T-helper 2 cell treated with Interferon-gamma antibody and Interleukin-4, amounts not matched to agents 5 μg/mL and 100 μg/mL, for 36 hours (primary cell): ENCODE results near the gene PRAMEF15.
"Not testable (repeated sequence)": the region's sequence is repeated elsewhere in the genome, so short reads cannot be mapped to it uniquely, and the experiment has no call there.

Experiments used
- DNase-seq: peaks from one replicate; pipeline ENCODE4 v3.0.0; 2021; ENCODE audit warnings: low spot score
- H3K27ac Mint-ChIP-seq: one replicate; pipeline ENCODE4 v1.8.0; 2021; ENCODE audit warnings: mild to moderate bottlenecking, mixed read lengths
- H3K27me3 Mint-ChIP-seq: one replicate; pipeline ENCODE4 v1.8.0; 2021; ENCODE audit warnings: low read depth, mixed read lengths
- H3K36me3 Mint-ChIP-seq: one replicate; pipeline ENCODE4 v1.8.0; 2021; ENCODE audit warnings: low read depth, mixed read lengths
- H3K4me1 Mint-ChIP-seq: one replicate; pipeline ENCODE4 v1.8.0; 2021; ENCODE audit warnings: low read depth, mixed read lengths
- H3K4me3 Mint-ChIP-seq: one replicate; pipeline ENCODE4 v1.8.0; 2022; ENCODE audit warnings: mild to moderate bottlenecking, moderate library complexity, mixed read lengths
- H3K9me3 Mint-ChIP-seq: one replicate; pipeline ENCODE4 v1.8.0; 2021; ENCODE audit warnings: mixed read lengths

The PRAMEF15 gene

GRCh38 chr1:13315281-13315680, at the start of gene PRAMEF15:
TSS of gene PRAMEF15 (plus strand) at chr1:13315581. CDS start at chr1:13318408, 2,827 bp downstream.
- H3K36me3 Mint-ChIP-seq, H3K4me3 Mint-ChIP-seq, H3K27me3 Mint-ChIP-seq, DNase-seq, H3K9me3 Mint-ChIP-seq, H3K27ac Mint-ChIP-seq, H3K4me1 Mint-ChIP-seq: not testable (repeated sequence)

- H3K36me3 Mint-ChIP-seq, H3K9me3 Mint-ChIP-seq, H3K4me1 Mint-ChIP-seq: not testable (repeated sequence)
These were observed 38.4 kb upstream of the PRAMEF15 start for GRCh38 chr1:13277016-13277415.

GRCh38 chr1:13279617-13280016, 35.8 kb upstream of the PRAMEF15 start:
- H3K27me3 Mint-ChIP-seq, H3K4me1 Mint-ChIP-seq: not testable (repeated sequence)

More at GRCh38 chr1:13277016-13277415, 38.4 kb upstream of the PRAMEF15 start:
- not testable (repeated sequence) for DNase-seq, H3K4me3 Mint-ChIP-seq, H3K27me3 Mint-ChIP-seq, H3K27ac Mint-ChIP-seq

GRCh38 chr1:13285037-13285436, 30.3 kb upstream of the PRAMEF15 start, which contains the start of gene PRAMEF8:
TSS of gene PRAMEF8 (minus strand) at chr1:13285137. CDS start at chr1:13284091, 1,046 bp downstream.
- not testable (repeated sequence) for H3K9me3 Mint-ChIP-seq, H3K4me3 Mint-ChIP-seq, H3K27ac Mint-ChIP-seq, H3K27me3 Mint-ChIP-seq, DNase-seq, H3K36me3 Mint-ChIP-seq, H3K4me1 Mint-ChIP-seq

More at GRCh38 chr1:13279617-13280016, 35.8 kb upstream of the PRAMEF15 start:
- not testable (repeated sequence) for H3K27ac Mint-ChIP-seq, H3K9me3 Mint-ChIP-seq, DNase-seq, H3K4me3 Mint-ChIP-seq, H3K36me3 Mint-ChIP-seq

- H3K27ac Mint-ChIP-seq, H3K4me1 Mint-ChIP-seq, DNase-seq, H3K4me3 Mint-ChIP-seq, H3K36me3 Mint-ChIP-seq, H3K9me3 Mint-ChIP-seq, H3K27me3 Mint-ChIP-seq: not testable (repeated sequence)
These were observed 26.4 kb upstream of the PRAMEF15 start for GRCh38 chr1:13289030-13289429.

GRCh38 chr1:13297216-13297931, 18.0 kb upstream of the PRAMEF15 start:
- H3K9me3 Mint-ChIP-seq, H3K4me3 Mint-ChIP-seq, H3K27me3 Mint-ChIP-seq, H3K36me3 Mint-ChIP-seq, H3K27ac Mint-ChIP-seq, DNase-seq, H3K4me1 Mint-ChIP-seq: not testable (repeated sequence)

- not testable (repeated sequence) for H3K36me3 Mint-ChIP-seq, DNase-seq, H3K4me3 Mint-ChIP-seq, H3K4me1 Mint-ChIP-seq, H3K27ac Mint-ChIP-seq, H3K27me3 Mint-ChIP-seq, H3K9me3 Mint-ChIP-seq
These were observed 16.7 kb upstream of the PRAMEF15 start for GRCh38 chr1:13298699-13299098.

- H3K36me3 Mint-ChIP-seq, H3K9me3 Mint-ChIP-seq, DNase-seq, H3K27ac Mint-ChIP-seq, H3K4me3 Mint-ChIP-seq, H3K4me1 Mint-ChIP-seq, H3K27me3 Mint-ChIP-seq: not testable (repeated sequence)
These were observed 13.2 kb upstream of the PRAMEF15 start for GRCh38 chr1:13302197-13302596.

GRCh38 chr1:13303239-13303638, 12.1 kb upstream of the PRAMEF15 start, which contains the start of gene PRAMEF33:
TSS of gene PRAMEF33 (plus strand) at chr1:13303539. CDS start at chr1:13305955, 2,416 bp downstream.
- not testable (repeated sequence) for H3K9me3 Mint-ChIP-seq, H3K27me3 Mint-ChIP-seq, DNase-seq, H3K4me1 Mint-ChIP-seq, H3K27ac Mint-ChIP-seq, H3K4me3 Mint-ChIP-seq, H3K36me3 Mint-ChIP-seq

GRCh38 chr1:13342496-13342895, 27.1 kb downstream of the PRAMEF15 start:
- not testable (repeated sequence) for H3K27me3 Mint-ChIP-seq, H3K9me3 Mint-ChIP-seq, H3K4me1 Mint-ChIP-seq, H3K27ac Mint-ChIP-seq, DNase-seq, H3K4me3 Mint-ChIP-seq, H3K36me3 Mint-ChIP-seq

- not testable (repeated sequence) for H3K4me3 Mint-ChIP-seq, H3K4me1 Mint-ChIP-seq, H3K27me3 Mint-ChIP-seq, H3K27ac Mint-ChIP-seq, H3K9me3 Mint-ChIP-seq, H3K36me3 Mint-ChIP-seq, DNase-seq
These were observed 31.7 kb downstream of the PRAMEF15 start, which contains the start of gene PRAMEF14 for GRCh38 chr1:13347034-13347433. TSS of gene PRAMEF14 (minus strand) at chr1:13347134. CDS start at chr1:13345314, 1,820 bp downstream.

- not testable (repeated sequence) for H3K36me3 Mint-ChIP-seq, H3K9me3 Mint-ChIP-seq, DNase-seq, H3K27ac Mint-ChIP-seq, H3K4me3 Mint-ChIP-seq, H3K4me1 Mint-ChIP-seq, H3K27me3 Mint-ChIP-seq
These were observed 38.1 kb downstream of the PRAMEF15 start for GRCh38 chr1:13353476-13353875.

- not testable (repeated sequence) for H3K4me1 Mint-ChIP-seq, H3K9me3 Mint-ChIP-seq, DNase-seq, H3K27me3 Mint-ChIP-seq, H3K27ac Mint-ChIP-seq, H3K36me3 Mint-ChIP-seq, H3K4me3 Mint-ChIP-seq
These were observed 39.1 kb downstream of the PRAMEF15 start for GRCh38 chr1:13354475-13354874.

- peak; percentile 3 for DNase-seq
- H3K27ac Mint-ChIP-seq: not testable (repeated sequence)
These were observed 41.4 kb downstream of the PRAMEF15 start for GRCh38 chr1:13356774-13357173.

GRCh38 chr1:13362364-13362763, 47.0 kb downstream of the PRAMEF15 start:
- H3K27ac Mint-ChIP-seq, H3K27me3 Mint-ChIP-seq, H3K4me1 Mint-ChIP-seq, H3K36me3 Mint-ChIP-seq, DNase-seq, H3K9me3 Mint-ChIP-seq, H3K4me3 Mint-ChIP-seq: not testable (repeated sequence)

More at GRCh38 chr1:13356774-13357173, 41.4 kb downstream of the PRAMEF15 start:
- not testable (repeated sequence) for H3K4me3 Mint-ChIP-seq, H3K9me3 Mint-ChIP-seq, H3K27me3 Mint-ChIP-seq, H3K36me3 Mint-ChIP-seq, H3K4me1 Mint-ChIP-seq
